HG03175 (cell line): ENCODE measurements around the gene HNRNPA2B1.
"Not testable (repeated sequence)": the region's sequence is repeated elsewhere in the genome, so short reads cannot be mapped to it uniquely, and the experiment has no call there.

Source experiments
- ATAC-seq: cut with Tn5 transposase; IDR thresholded peaks from one replicate; pipeline ENCODE4 v1.9.1; 2021; ENCODE audit warnings: mild to moderate bottlenecking, moderate library complexity; ENCODE audit not compliant: unreplicated experiment

HNRNPA2B1 gene

GRCh38 chr7:26147646-26148306 lies 52.8 kb downstream of the HNRNPA2B1 start:
- ATAC-seq = not testable (repeated sequence)

- ATAC-seq = no peak
These were observed 53.5 kb downstream of the HNRNPA2B1 start for GRCh38 chr7:26147030-26147429.

GRCh38 chr7:26145238-26145637 lies 55.3 kb downstream of the HNRNPA2B1 start:
- ATAC-seq = no peak

GRCh38 chr7:26144184-26145080 lies 56.1 kb downstream of the HNRNPA2B1 start:
- ATAC-seq = no peak

GRCh38 chr7:26143298-26144048 lies 57.1 kb downstream of the HNRNPA2B1 start:
- no peak for ATAC-seq

- ATAC-seq = no peak
These were observed 59.5 kb downstream of the HNRNPA2B1 start for GRCh38 chr7:26141077-26141476.

GRCh38 chr7:26140380-26140779 lies 60.2 kb downstream of the HNRNPA2B1 start:
- ATAC-seq = no peak
